ENCODE results near the gene SLC5A6. TPM values are rescaled to one million over a fixed set of nuclear protein-coding genes. Genes with fewer than 3 reads are reported as not detected.

Gene SLC5A6
- total RNA-seq, 2 experiments from 2014 or later, result 74.2 to 81.9 TPM

GRCh38 chr2:27220091-27220490 is 8.0 kb upstream of the SLC5A6 start:
- H3K4me3 Mint-ChIP-seq, result no peak overlapping the region

GRCh38 chr2:27219091-27219490 is 7.0 kb upstream of the SLC5A6 start:
- Mint-ChIP-seq H3K27me3 (no peaks in the 10 kb centered on the region), H3K4me1 (peaks cover 36% of the 10 kb centered on the region), H3K9me3 (no peaks in the 10 kb centered on the region), H3K27ac (peak overlapping the region; percentile 97), H3K4me3 (peak overlapping the region; percentile 98), H3K36me3 (peaks cover 60% of the 10 kb centered on the region)
- no peak for DNase-seq

More at GRCh38 chr2:27220091-27220490, 8.0 kb upstream of the SLC5A6 start:
- H3K9me3 Mint-ChIP-seq, result no peaks in the 10 kb centered on the region
- peaks cover 34% of the 10 kb centered on the region for H3K4me1 Mint-ChIP-seq
- no peaks in the 10 kb centered on the region for H3K27me3 Mint-ChIP-seq
- peaks cover 65% of the 10 kb centered on the region for H3K36me3 Mint-ChIP-seq
- no peak for DNase-seq
- no peak overlapping the region for H3K27ac Mint-ChIP-seq

- no peaks in the 10 kb centered on the region for H3K27me3 Mint-ChIP-seq
- H3K9me3 Mint-ChIP-seq, result no peaks in the 10 kb centered on the region
- peak overlapping the region; percentile 97 for H3K27ac Mint-ChIP-seq
- peaks cover 38% of the 10 kb centered on the region for H3K4me1 Mint-ChIP-seq
- no peak for DNase-seq
- H3K36me3 Mint-ChIP-seq, result peaks cover 61% of the 10 kb centered on the region
- H3K4me3 Mint-ChIP-seq, result peak overlapping the region; percentile 98
Observed at GRCh38 chr2:27218614-27219013, 6.5 kb upstream of the SLC5A6 start.

GRCh38 chr2:27217173-27218121 is 5.4 kb upstream of the SLC5A6 start, which contains the start of gene CAD:
TSS of gene CAD (plus strand) at chr2:27217369. CDS start at chr2:27217552, 183 bp downstream.
- Mint-ChIP-seq H3K4me3 (peak within 1 kb of the TSS; percentile 98), H3K27ac (peak within 1 kb of the TSS; percentile 97), H3K36me3 (peaks cover 60% of the 10 kb centered on the region), H3K27me3 (no peaks in the 10 kb centered on the region), H3K9me3 (no peaks in the 10 kb centered on the region), H3K4me1 (peaks cover 42% of the 10 kb centered on the region)
- peak; percentile 92 for DNase-seq

- no peak for DNase-seq
- Mint-ChIP-seq H3K36me3 (peaks cover 57% of the 10 kb centered on the region), H3K27ac (peak overlapping the region; percentile 97), H3K4me3 (peak overlapping the region; percentile 98), H3K9me3 (no peaks in the 10 kb centered on the region), H3K27me3 (no peaks in the 10 kb centered on the region), H3K4me1 (peaks cover 42% of the 10 kb centered on the region)
Observed at GRCh38 chr2:27216416-27217137, 4.5 kb upstream of the SLC5A6 start.

GRCh38 chr2:27214941-27215340 is 2.9 kb upstream of the SLC5A6 start:
- Mint-ChIP-seq H3K36me3 (peaks cover 49% of the 10 kb centered on the region), H3K27me3 (no peaks in the 10 kb centered on the region), H3K27ac (no peak overlapping the region), H3K9me3 (no peaks in the 10 kb centered on the region), H3K4me3 (no peak overlapping the region), H3K4me1 (peaks cover 38% of the 10 kb centered on the region)
- DNase-seq, result no peak

- Mint-ChIP-seq H3K36me3 (peaks cover 39% of the 10 kb centered on the region), H3K4me1 (peaks cover 41% of the 10 kb centered on the region), H3K27me3 (no peaks in the 10 kb centered on the region), H3K9me3 (no peaks in the 10 kb centered on the region), H3K27ac (peak overlapping the region; percentile 99), H3K4me3 (peak overlapping the region; percentile 98)
- DNase-seq, result peak; percentile 44
Observed at GRCh38 chr2:27212626-27213471, 781 bp upstream of the SLC5A6 start.

- Mint-ChIP-seq H3K36me3 (peaks cover 25% of the 10 kb centered on the region), H3K27me3 (no peaks in the 10 kb centered on the region), H3K4me1 (peaks cover 40% of the 10 kb centered on the region), H3K4me3 (peak overlapping the region; percentile 98), H3K9me3 (no peaks in the 10 kb centered on the region), H3K27ac (peak overlapping the region; percentile 99)
- no peak for DNase-seq
Observed at GRCh38 chr2:27211241-27211942, 676 bp downstream of the SLC5A6 start.

GRCh38 chr2:27209621-27210401 is 2.3 kb downstream of the SLC5A6 start:
- DNase-seq, result no peak
- H3K27ac Mint-ChIP-seq, result peak overlapping the region; percentile 57
- H3K27me3 Mint-ChIP-seq, result no peaks in the 10 kb centered on the region
- peak overlapping the region; percentile 58 for H3K4me3 Mint-ChIP-seq
- peaks cover 18% of the 10 kb centered on the region for H3K36me3 Mint-ChIP-seq
- no peaks in the 10 kb centered on the region for H3K9me3 Mint-ChIP-seq
- peaks cover 34% of the 10 kb centered on the region for H3K4me1 Mint-ChIP-seq

GRCh38 chr2:27208486-27209050 is 3.5 kb downstream of the SLC5A6 start:
- peaks cover 29% of the 10 kb centered on the region for H3K4me1 Mint-ChIP-seq
- no peaks in the 10 kb centered on the region for H3K9me3 Mint-ChIP-seq
- H3K27ac Mint-ChIP-seq, result peak overlapping the region; percentile 11
- no peaks in the 10 kb centered on the region for H3K27me3 Mint-ChIP-seq
- DNase-seq, result no peak
- H3K36me3 Mint-ChIP-seq, result peaks cover 15% of the 10 kb centered on the region
- H3K4me3 Mint-ChIP-seq, result no peak overlapping the region

- H3K9me3 Mint-ChIP-seq, result no peaks in the 10 kb centered on the region
- H3K27me3 Mint-ChIP-seq, result no peaks in the 10 kb centered on the region
- no peak for DNase-seq
- no peak overlapping the region for H3K4me3 Mint-ChIP-seq
- H3K36me3 Mint-ChIP-seq, result peaks cover 12% of the 10 kb centered on the region
- H3K4me1 Mint-ChIP-seq, result peaks cover 29% of the 10 kb centered on the region
- H3K27ac Mint-ChIP-seq, result no peak overlapping the region
Observed at GRCh38 chr2:27206346-27206745, 5.7 kb downstream of the SLC5A6 start.

- Mint-ChIP-seq H3K4me3 (no peak overlapping the region), H3K9me3 (no peaks in the 10 kb centered on the region), H3K27ac (peak overlapping the region; percentile 27), H3K4me1 (peaks cover 28% of the 10 kb centered on the region), H3K36me3 (peaks cover 14% of the 10 kb centered on the region), H3K27me3 (no peaks in the 10 kb centered on the region)
- DNase-seq, result no peak
Observed at GRCh38 chr2:27205206-27205605, 6.9 kb downstream of the SLC5A6 start.

GRCh38 chr2:27204566-27204965 is 7.5 kb downstream of the SLC5A6 start:
- H3K27me3 Mint-ChIP-seq, result no peaks in the 10 kb centered on the region
- peaks cover 22% of the 10 kb centered on the region for H3K4me1 Mint-ChIP-seq
- H3K4me3 Mint-ChIP-seq, result no peak overlapping the region
- DNase-seq, result no peak
- no peaks in the 10 kb centered on the region for H3K9me3 Mint-ChIP-seq
- H3K36me3 Mint-ChIP-seq, result peaks cover 10% of the 10 kb centered on the region
- H3K27ac Mint-ChIP-seq, result no peak overlapping the region
